MM.1S (cell line): Measurements from ENCODE around the gene UBAC2.

ENCODE experiments used
- DNase-seq: peaks from one replicate; pipeline ENCODE4 v3.0.0-alpha.2; 2015
- H2AFZ ChIP-seq: fragments of 300-600 bp; sonication (generic); 2 replicates; pipeline ENCODE4 v1.6.0; 2016; ENCODE audit warnings: antibody characterized with exemption, low read length
- H3F3A ChIP-seq: fragments of 300-600 bp; sonication (generic); 2 replicates; pipeline ENCODE4 v1.6.1; 2016; ENCODE audit warnings: mild to moderate bottlenecking, antibody characterized with exemption, low read length, moderate library complexity, mixed read lengths; ENCODE audit not compliant: insufficient read depth
- H3K27ac ChIP-seq: fragments of 300-600 bp; sonication (generic); 2 replicates; pipeline ENCODE4 v1.5.1; 2016; ENCODE audit warnings: mild to moderate bottlenecking, low read length
- H3K27me3 ChIP-seq: fragments of 300-600 bp; sonication (generic); replicated peaks from 2 replicates; pipeline ENCODE4 v1.6.0; 2016; ENCODE audit warnings: low read length; ENCODE audit not compliant: insufficient read depth
- H3K36me3 ChIP-seq: fragments of 300-600 bp; sonication (generic); replicated peaks from 2 replicates; pipeline ENCODE4 v1.6.1; 2016; ENCODE audit warnings: mild to moderate bottlenecking, low read length, mixed read lengths; ENCODE audit not compliant: insufficient read depth
- H3K4me1 ChIP-seq: fragments of 300-600 bp; sonication (generic); 2 replicates; pipeline ENCODE4 v1.6.1; 2016; ENCODE audit warnings: low read length, mixed read lengths
- H3K4me2 ChIP-seq: fragments of 300-600 bp; sonication (generic); 2 replicates; pipeline ENCODE4 v1.6.0; 2016; ENCODE audit warnings: low read depth, low read length
- H3K4me3 ChIP-seq: fragments of 300-600 bp; sonication (generic); 2 replicates; pipeline ENCODE4 v1.5.1; 2016; ENCODE audit warnings: low read length, mixed read lengths
- H3K79me2 ChIP-seq: fragments of 300-600 bp; sonication (generic); 2 replicates; pipeline ENCODE4 v1.6.1; 2016; ENCODE audit warnings: mixed run types, low read length, mixed read lengths
- H3K9ac ChIP-seq: fragments of 300-600 bp; sonication (generic); 2 replicates; pipeline ENCODE4 v1.6.1; 2016; ENCODE audit warnings: low read length, mixed read lengths
- H3K9me2 ChIP-seq: fragments of 300-600 bp; sonication (generic); replicated peaks from 2 replicates; pipeline ENCODE4 v1.6.1; 2016; ENCODE audit warnings: mild to moderate bottlenecking, low read length, mixed read lengths; ENCODE audit not compliant: insufficient read depth
- H3K9me3 ChIP-seq: fragments of 300-600 bp; sonication (generic); replicated peaks from 2 replicates; pipeline ENCODE4 v1.6.1; 2016; ENCODE audit warnings: mild to moderate bottlenecking, low read length, mixed read lengths; ENCODE audit not compliant: insufficient read depth
- H4K20me1 ChIP-seq: fragments of 300-600 bp; sonication (generic); 2 replicates; pipeline ENCODE4 v1.6.1; 2016; ENCODE audit warnings: mild to moderate bottlenecking, low read length, moderate library complexity, mixed read lengths; ENCODE audit not compliant: insufficient read depth
- CTCF ChIP-seq: fragments of 300-600 bp; sonication (generic); IDR thresholded peaks from 2 replicates; pipeline ENCODE4 v1.5.1; 2016; ENCODE audit warnings: antibody characterized with exemption, low read length, mixed read lengths
- EZH2 ChIP-seq: fragments of 300-600 bp; sonication (generic); optimal IDR thresholded peaks from 2 replicates; pipeline ENCODE3; 2017; ENCODE audit warnings: low read depth, mild to moderate bottlenecking, antibody characterized with exemption, low read length, mixed read lengths
- EZH2phosphoT487 ChIP-seq: fragments of 300-600 bp; sonication (generic); IDR thresholded peaks from 2 replicates; pipeline ENCODE4 v1.6.1; 2018; ENCODE audit warnings: antibody characterized with exemption, low read length

The UBAC2 gene

GRCh38 chr13:99412856-99413255 lies 212.2 kb downstream of the UBAC2 start:
- Histone ChIP-seq H3K36me3 (no peaks in the 10 kb centered on the region), H3K27ac (no peak overlapping the region), H3K4me2 (no peak overlapping the region), H3F3A (no peaks in the 10 kb centered on the region), H2AFZ (no peak overlapping the region), H3K4me3 (no peak overlapping the region), H3K79me2 (no peaks in the 10 kb centered on the region), H3K9me2 (no peaks in the 10 kb centered on the region), H3K9ac (no peak overlapping the region), H4K20me1 (no peaks in the 10 kb centered on the region), H3K9me3 (no peaks in the 10 kb centered on the region), H3K27me3 (peaks cover 48% of the 10 kb centered on the region), H3K4me1 (no peaks in the 10 kb centered on the region)
- TF ChIP-seq EZH2 (no peak), CTCF (no peak), EZH2phosphoT487 (no peak)
- DNase-seq: no peak

- H3K4me3 ChIP-seq: no peak overlapping the region
- no peak overlapping the region for H3K27ac ChIP-seq
- DNase-seq: no peak
- no peaks in the 10 kb centered on the region for H3F3A ChIP-seq
- H3K36me3 ChIP-seq: no peaks in the 10 kb centered on the region
- no peaks in the 10 kb centered on the region for H3K9me3 ChIP-seq
- H3K4me2 ChIP-seq: no peak overlapping the region
- peaks cover 63% of the 10 kb centered on the region for H3K27me3 ChIP-seq
- no peaks in the 10 kb centered on the region for H4K20me1 ChIP-seq
- H3K9ac ChIP-seq: no peak overlapping the region
- H3K4me1 ChIP-seq: no peaks in the 10 kb centered on the region
- H3K79me2 ChIP-seq: no peaks in the 10 kb centered on the region
- no peak overlapping the region for H2AFZ ChIP-seq
- H3K9me2 ChIP-seq: no peaks in the 10 kb centered on the region
- no peak for TF ChIP-seq EZH2
- TF ChIP-seq CTCF: no peak
- TF ChIP-seq EZH2phosphoT487: no peak
These were observed 213.7 kb downstream of the UBAC2 start for GRCh38 chr13:99414048-99414995.

- Histone ChIP-seq H3K4me2 (no peak overlapping the region), H4K20me1 (peaks cover 4% of the 10 kb centered on the region; the same call in 1 of the 2 replicates), H3F3A (peaks cover 6% of the 10 kb centered on the region), H3K27ac (no peak overlapping the region), H3K9me3 (no peaks in the 10 kb centered on the region), H3K4me3 (no peak overlapping the region), H3K4me1 (peaks cover 8% of the 10 kb centered on the region), H3K36me3 (no peaks in the 10 kb centered on the region), H3K9me2 (no peaks in the 10 kb centered on the region), H3K27me3 (peaks cover 69% of the 10 kb centered on the region), H3K9ac (no peak overlapping the region), H3K79me2 (no peaks in the 10 kb centered on the region), H2AFZ (no peak overlapping the region)
- DNase-seq: no peak
- TF ChIP-seq EZH2phosphoT487: no peak
- TF ChIP-seq CTCF: no peak
- no peak for TF ChIP-seq EZH2
These were observed 214.5 kb downstream of the UBAC2 start for GRCh38 chr13:99415014-99415650.
